ENCODE measurements around the gene MT2A.

- TF ChIP-seq CTCF (conservative IDR thresholded peaks at IDR 0.05) = peak; percentile 58
- no peak for TF ChIP-seq ZFX (IDR thresholded peaks at IDR 0.05)
Observed at GRCh38 chr16:56577300-56577625, 31.1 kb upstream of the MT2A start.

Data from C4-2B (cell line).